SKM-1 treated with dmso at 0.1 percent for 144 hours (cell line): Measurements from ENCODE around the gene ATF5.
"Not testable (repeated sequence)": the region's sequence is repeated elsewhere in the genome, so short reads cannot be mapped to it uniquely, and the experiment has no call there.

Experiments
- DNase-seq: peaks from one replicate; lab custom pipeline; 2025; ENCODE audit not compliant: unreplicated experiment; lab: John Stamatoyannopoulos, UW

The ATF5 gene

DNA sequence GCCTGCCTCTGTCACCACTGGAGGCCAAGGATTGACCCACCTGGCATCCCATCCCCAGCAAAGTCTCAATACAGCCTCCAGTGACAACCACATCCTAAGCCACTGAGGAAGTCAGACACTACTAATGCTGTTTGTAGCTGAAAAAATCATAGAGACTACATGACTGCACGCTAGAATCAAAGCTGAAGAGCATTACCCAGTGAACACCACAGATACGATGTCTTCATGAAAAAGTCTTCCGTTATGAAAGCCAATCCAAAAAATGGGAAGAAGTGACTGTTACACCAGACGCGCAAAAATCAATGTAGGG lies 11.4 kb downstream of the ATF5 start:
- no peak for DNase-seq

DNA sequence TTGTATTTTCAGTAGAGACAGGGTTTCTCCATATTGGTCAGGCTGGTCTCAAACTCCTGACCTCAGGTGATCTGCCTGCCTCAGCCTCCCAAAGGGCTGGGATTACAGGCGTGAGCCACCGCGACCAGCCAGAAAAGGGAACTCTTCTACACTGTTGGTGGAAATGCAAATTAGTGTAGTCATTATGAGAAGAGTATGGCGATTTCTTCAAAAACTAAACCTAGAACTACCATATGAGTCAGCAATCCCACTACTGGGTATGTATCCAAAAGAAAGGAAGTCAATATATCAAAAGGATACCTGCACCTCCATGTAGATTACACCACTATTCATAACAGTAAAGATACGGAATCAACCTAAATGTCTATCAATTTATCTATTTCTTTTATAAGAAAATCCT lies 15.6 kb downstream of the ATF5 start:
- not testable (repeated sequence) for DNase-seq

- DNase-seq, result no peak
These were observed 17.4 kb downstream of the ATF5 start for GRCh38 chr19:49946415-49946814.

DNA sequence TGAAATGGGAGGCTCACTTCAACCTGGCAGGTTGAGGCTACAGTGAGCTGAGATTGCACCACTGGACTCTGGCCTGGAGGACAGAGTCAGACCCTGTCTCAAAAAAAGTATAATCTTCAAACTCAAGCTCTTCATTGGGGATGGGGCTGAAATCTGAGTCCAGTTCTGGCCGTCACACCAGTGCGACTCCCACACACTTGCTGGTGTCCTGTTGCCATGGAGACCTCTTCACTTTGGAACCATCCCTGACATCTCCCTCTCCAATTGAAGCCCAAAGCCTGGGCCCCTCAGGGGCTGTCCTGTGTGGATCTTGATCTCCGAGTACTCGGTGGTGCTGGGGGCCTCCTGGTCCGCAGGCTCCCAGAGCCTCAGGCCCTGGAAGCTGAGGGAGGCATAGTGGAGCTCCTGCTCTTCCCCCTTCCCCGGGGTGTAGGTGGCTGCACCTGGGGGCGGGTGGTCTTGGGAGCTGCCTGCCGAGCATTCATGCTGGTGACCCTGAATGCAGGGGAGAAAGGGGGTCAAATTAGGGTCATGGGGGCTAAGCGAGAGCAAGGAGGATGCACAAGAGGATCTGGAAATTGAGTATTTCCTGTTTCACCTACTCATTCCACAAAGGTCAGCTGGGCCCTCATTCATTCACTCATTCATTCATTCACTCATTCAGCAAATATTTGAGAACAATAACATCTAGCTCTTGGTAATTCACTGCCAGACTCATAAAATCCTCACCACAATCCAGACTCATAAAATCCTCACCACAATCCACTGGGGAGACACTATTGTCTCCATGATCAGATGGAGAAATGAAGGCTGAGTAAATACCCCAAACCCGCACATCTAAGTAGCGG lies 21.0 kb downstream of the ATF5 start:
- no peak for DNase-seq

- no peak for DNase-seq
These were observed 21.6 kb downstream of the ATF5 start for GRCh38 chr19:49950590-49950948.

GRCh38 chr19:49950956-49951526 lies 22.0 kb downstream of the ATF5 start:
- DNase-seq, result no peak

- no peak for DNase-seq
These were observed 22.9 kb downstream of the ATF5 start for GRCh38 chr19:49951806-49952478.

- DNase-seq, result no peak
These were observed 23.5 kb downstream of the ATF5 start for GRCh38 chr19:49952479-49952836.

DNA sequence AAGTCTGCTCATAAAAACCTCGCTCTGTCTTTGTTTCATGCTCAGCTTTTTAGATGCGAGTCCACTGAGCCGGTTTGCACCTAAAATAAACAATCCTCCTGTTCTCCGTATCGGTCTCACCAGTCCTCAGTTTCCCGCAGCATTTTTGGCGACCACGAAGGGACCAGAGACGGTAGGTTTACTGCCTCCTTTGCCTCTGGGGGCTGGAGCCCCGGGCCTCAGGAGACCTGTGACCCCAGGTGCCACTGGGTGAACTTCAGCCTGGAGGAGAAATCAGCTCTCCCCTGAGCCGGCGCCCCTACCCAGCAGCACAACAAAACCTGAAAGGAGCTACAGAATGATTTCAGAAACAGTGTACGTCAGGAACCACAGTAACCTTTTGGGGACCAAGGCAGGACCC lies 23.9 kb downstream of the ATF5 start:
- no peak for DNase-seq

DNA sequence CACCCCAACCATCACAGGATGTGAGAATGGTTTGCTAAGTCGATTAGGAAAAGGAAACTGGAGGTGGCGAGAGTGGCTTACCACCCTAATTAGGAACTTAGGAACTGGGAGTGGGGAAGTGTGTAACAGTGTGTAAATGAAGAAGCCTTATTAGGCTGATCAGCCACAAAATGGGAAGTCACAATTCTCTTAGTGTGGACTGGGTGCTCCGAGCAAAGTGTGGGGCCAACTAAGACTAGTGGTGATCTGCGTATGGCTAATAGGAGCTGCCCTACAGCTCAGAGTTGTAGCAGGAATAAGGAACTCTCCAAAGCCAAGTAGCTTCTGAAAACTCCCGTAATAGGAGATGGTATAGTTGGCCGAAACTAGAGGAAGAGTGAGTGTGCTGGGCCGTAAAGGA lies 24.4 kb downstream of the ATF5 start:
- DNase-seq, result no peak

- no peak for DNase-seq
These were observed 25.3 kb downstream of the ATF5 start for GRCh38 chr19:49954092-49954829.

DNA sequence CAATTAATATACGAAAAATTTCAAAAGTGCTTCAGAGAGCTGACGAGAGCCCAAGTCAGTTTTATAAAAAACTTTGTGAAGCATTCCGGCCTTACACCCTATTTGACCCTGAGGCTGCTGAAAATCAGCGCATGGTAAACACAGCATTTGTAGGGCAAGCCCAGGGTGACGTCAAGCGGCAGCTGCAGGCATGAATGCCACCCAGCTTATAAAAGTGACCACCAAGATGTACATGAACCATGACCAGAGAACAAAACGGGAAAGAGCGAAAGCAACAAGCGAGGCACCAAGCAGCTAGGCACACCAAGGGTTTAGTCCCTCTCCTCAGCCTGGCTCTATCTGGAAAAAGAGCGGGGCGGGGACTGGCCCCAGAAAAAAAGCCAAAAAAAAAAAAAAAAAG lies 25.9 kb downstream of the ATF5 start:
- no peak for DNase-seq

GRCh38 chr19:49956115-49956495 lies 27.1 kb downstream of the ATF5 start:
- no peak for DNase-seq

- no peak for DNase-seq
These were observed 28.4 kb downstream of the ATF5 start for GRCh38 chr19:49957262-49957915.

- not testable (repeated sequence) for DNase-seq
These were observed 29.1 kb downstream of the ATF5 start for GRCh38 chr19:49958144-49958543.

- DNase-seq, result not testable (repeated sequence)
These were observed 29.6 kb downstream of the ATF5 start for GRCh38 chr19:49958596-49958995.

DNA sequence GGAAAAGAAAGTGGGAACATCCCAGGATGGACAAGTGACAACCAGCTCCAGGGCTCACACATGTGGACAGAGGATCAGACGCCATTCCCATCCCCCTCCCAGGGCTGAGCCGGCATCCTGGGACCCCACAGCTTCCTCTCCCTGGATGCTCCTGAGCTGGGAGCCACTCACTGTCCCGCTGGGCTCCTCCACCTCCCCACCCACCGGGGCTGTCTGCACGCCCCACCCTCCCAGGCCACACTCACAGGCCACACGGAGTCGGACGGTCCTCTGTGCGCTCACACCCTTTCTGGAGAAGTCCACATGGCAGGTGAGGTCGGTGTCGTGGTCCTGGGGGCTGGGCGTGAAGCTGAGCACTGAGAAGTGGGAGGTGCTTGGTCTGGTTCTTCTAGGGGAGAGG lies 30.9 kb downstream of the ATF5 start:
- DNase-seq, result not testable (repeated sequence)

GRCh38 chr19:49960980-49961379 lies 32.0 kb downstream of the ATF5 start, which contains the start of gene SIGLEC11:
Gene SIGLEC11 (minus strand): TSS chr19:49961172. CDS start chr19:49961081, 91 bp downstream.
- DNase-seq, result not testable (repeated sequence)

GRCh38 chr19:49968279-49968922 lies 39.4 kb downstream of the ATF5 start:
- DNase-seq, result no peak

- DNase-seq, result not testable (repeated sequence)
These were observed 40.4 kb downstream of the ATF5 start for GRCh38 chr19:49969355-49969754.

DNA sequence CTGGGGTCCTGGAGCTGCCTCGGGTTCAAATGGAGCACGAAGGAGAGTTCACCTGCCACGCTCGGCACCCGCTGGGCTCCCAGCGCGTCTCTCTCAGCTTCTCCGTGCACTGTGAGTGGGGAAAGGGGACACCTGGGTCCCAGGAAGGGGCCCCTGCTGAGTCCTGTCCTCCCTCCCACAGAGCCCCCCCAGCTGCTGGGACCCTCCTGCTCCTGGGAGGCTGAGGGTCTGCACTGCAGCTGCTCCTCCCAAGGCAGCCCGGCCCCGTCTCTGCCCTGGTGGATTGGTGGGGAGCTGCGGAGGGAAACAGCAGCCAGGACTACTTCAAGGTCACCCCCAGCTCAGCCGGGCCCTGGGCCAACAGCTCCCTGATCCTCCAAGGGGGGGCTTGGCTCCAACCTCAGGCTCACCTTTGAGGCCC lies 43.0 kb downstream of the ATF5 start:
- no peak for DNase-seq
